Activated CD8-positive, alpha-beta memory T cell treated with anti-CD3 and anti-CD28 coated beads for 24 hours (primary cell): ENCODE measurements around the gene GADD45A.

Experiments
- DNase-seq: peaks from one replicate; pipeline ENCODE4 v3.0.0-alpha.2; 2020

Gene GADD45A

GRCh38 chr1:67672260-67672803 lies 12.7 kb upstream of the GADD45A start:
- DNase-seq = no peak

- DNase-seq = no peak
Measured at GRCh38 chr1:67673468-67674201, 11.4 kb upstream of the GADD45A start.

DNA sequence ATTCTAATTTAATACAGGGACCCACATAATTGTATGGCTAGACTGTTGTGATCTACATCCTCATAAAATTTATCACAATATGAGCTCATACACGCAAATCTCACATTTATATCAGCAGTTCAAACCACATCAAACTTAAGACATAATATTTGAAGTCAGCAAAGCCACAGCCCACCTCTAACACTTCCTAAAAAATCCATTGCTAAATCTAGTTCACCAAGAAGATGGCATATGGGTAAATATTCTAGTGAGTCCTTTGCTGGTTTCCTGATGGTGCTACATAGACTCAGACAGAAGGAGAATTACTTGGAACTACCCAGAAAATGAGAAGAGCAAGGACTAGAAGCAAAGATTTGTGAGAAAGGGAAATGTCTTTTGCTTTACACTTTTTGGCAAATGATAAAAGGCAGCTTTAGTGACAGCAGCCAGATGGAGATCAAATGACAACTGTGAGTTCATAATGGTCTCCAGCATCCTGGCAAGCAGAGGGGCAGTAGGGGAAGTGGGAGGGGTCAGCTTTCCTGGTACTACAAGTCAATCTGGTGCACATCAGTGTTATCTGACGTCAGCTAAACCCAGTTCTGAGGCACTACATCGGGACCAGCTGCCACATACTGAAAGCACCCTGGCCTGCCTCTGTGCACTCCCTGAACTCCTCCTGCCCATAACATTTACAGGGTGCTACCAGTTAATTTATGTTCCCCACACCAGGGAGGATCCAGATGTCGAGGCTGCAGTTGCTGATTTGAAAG lies 10.6 kb upstream of the GADD45A start:
- no peak for DNase-seq

DNA sequence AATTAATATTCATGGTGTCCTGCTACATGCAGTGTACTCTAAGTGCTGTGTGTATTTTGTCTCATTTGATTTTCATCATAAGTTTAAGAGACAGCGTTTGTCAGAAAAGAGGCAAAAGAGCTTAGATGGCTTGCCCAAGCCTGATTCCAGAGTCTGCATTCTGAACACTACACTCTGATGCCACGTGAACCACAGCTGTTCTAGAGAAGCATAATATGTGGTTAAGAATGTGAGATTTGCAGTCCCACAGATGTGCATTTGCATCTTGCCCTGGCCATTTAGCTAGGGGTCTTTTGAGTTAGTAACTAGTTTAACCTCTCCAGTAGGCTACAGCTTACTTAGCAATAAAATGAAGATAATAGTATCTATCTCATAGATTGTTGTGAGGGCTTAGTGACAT lies 9.2 kb upstream of the GADD45A start:
- DNase-seq = no peak

DNA sequence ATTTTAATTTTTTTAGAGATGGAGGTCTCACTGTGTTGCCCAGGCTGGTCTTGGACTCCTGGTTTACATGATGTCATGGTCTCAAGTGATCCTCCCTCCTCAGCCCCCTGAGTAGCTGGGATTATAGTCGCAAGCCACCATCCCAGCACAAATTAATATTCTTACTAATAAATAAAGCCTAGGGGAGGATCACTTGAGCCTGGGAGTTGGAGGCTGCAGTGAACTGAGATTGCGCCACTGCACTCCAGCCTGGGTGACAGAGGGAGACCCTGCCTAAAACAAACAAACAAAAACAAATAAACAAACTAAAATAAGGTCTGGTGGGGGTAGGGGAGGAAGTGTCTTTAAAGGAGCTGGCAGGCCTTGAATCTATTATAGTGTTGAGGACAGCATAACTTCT lies 8.7 kb upstream of the GADD45A start:
- no peak for DNase-seq

DNA sequence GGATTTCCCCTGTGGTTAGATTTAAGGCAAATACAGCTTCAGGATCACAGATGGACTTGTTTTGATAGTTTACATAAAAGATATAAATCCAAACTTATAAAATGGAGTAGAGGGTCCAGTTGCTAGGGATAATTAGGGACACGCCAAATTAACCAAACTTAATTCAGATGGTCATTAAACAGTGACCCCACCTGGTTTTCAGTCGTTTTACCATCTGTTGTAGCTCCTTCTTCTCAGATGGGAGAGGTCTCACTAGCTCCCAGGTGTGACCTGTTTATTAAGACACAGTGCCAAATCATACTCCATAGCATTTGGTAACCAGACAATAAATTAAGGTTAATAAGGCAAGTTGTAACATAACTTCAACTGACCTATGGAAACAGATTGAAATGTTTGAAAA lies 8.1 kb upstream of the GADD45A start:
- DNase-seq = no peak

DNA sequence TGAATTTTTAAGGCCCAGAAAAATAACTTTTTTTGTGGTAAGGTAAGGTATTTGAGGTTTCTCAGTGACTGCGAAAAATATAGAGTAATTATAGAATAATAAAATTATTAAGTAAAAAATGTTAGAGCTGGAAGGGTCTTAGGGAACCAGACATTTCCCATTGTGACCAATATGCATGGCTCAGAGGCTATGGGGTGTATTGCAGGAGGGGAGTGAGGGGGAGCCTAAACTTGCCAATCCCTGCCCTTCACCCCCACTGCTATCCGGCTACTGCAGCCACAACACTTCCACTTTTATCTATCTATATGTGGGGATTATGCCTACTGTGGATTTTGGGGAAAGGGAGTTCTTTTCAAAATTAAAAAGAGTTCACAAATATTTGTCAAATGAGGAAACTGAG lies 7.6 kb upstream of the GADD45A start:
- DNase-seq = no peak

DNA sequence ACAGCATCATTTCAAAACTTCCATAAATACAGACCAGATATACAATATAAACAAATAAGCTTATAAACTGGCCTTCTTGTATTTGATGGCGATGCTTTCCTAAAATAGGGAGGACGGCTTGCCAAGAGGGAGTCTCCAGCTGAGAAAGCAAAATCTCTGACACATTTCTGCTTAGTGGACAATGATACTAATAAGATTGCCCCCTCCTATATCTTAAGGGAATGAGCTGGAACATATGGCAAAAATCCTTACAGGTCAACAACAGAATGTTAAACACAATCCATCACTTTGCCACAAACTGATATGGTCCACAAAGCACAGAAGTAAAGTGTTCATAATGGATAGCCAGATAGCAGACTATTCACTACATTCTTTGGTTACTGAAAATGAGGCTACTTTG lies 7.1 kb upstream of the GADD45A start:
- DNase-seq = no peak

DNA sequence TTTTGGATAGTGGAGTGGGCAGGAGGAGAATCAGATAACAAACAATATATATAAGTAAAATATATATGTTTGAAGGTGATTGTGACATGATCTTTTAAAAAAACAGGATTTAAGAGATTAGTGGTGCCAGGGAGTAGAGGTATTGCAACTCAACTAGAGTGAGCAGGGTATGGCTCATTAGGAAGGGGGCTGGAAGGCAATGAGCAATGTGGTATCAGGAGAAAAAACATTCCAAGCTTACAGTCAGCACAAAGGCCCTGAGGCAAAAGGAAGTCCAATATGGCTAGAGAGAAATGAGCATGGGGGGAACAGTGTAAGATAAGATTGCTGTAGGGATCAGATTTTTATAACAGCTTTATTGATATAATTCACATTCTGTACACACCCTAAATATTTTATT lies 5.3 kb upstream of the GADD45A start:
- no peak for DNase-seq

GRCh38 chr1:67680486-67680885 lies 4.5 kb upstream of the GADD45A start:
- no peak for DNase-seq

DNA sequence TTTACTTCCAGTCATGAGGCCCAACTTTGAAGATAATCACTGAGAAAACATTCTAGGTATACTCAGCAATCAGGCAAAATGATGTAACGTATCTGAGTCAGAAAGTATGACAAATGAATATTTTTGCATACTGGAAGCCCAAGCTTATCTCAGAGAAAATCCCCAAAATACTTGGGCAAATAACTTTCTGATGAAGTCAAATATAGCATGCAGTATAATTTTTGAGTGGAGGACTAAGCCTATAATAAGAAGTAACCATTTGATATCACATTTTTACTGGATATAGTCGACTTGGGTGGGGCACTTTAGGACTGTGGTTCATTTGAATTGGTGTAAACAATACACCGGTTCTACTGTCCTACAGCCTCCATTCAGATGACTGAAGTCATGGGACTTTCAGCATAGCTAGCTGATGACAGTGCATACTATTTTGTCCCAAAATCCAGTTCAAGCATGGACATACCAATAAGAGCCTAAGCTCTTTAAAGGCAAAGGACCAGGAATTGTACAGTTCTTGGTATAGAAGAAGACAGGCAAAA lies 2.3 kb upstream of the GADD45A start:
- no peak for DNase-seq

DNA sequence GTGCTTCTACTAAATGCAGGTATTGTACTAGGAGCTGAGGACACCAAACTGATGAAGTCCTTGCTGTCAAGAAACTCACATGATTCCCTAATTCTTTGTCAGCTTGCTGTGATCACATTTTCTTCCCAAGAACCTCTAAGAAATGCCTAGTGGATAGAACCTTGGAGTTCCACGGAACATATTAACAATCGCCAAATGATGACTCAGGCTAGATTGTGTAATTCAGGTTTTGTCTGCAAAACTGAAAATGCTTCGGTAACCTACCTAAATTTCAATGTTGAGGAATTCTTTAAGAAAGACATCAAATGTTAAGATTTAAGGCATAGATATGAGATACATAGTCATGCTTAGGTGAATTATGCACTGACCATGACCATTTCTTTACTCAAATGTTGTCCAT lies 1.7 kb upstream of the GADD45A start:
- DNase-seq = no peak

GRCh38 chr1:67683766-67684525 lies 1.1 kb upstream of the GADD45A start:
- peak; percentile 79 for DNase-seq

- no peak for DNase-seq
Measured at GRCh38 chr1:67684526-67685066, 405 bp upstream of the GADD45A start.

GRCh38 chr1:67685558-67686266 lies 711 bp downstream of the GADD45A start:
- DNase-seq = peak; percentile 84

DNA sequence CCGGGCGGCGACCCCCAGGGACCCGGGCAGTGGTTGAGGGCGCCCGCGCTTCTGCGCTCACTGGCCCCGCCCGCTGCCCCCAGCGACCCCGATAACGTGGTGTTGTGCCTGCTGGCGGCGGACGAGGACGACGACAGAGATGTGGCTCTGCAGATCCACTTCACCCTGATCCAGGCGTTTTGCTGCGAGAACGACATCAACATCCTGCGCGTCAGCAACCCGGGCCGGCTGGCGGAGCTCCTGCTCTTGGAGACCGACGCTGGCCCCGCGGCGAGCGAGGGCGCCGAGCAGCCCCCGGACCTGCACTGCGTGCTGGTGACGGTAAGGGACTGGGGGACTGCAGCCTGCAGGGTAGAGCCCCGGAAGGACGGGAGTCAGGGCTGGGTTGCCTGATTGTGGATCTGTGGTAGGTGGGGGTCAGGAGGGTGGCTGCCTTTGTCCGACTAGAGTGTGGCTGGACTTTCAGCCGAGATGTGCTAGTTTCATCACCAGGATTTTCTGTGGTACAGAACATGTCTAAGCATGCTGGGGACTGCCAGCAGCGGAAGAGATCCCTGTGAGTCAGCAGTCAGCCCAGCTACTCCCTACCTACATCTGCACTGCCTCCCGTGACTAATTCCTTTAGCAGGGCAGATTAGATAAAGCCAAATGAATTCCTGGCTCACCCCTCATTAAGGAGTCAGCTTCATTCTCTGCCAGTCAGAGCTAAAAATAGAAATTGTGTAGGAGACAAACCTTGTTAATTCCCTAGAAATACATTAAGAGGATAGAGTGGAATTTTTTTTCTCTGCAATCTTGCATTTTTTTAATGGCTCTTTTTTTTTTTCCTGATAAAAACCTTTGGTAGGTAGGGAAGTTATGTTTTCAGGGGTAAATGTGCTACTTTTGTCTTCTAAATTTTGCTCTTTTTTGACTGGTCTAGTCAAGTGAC lies 1.5 kb downstream of the GADD45A start:
- peak; percentile 80 for DNase-seq

GRCh38 chr1:67687198-67687545 lies 2.2 kb downstream of the GADD45A start:
- DNase-seq = no peak

DNA sequence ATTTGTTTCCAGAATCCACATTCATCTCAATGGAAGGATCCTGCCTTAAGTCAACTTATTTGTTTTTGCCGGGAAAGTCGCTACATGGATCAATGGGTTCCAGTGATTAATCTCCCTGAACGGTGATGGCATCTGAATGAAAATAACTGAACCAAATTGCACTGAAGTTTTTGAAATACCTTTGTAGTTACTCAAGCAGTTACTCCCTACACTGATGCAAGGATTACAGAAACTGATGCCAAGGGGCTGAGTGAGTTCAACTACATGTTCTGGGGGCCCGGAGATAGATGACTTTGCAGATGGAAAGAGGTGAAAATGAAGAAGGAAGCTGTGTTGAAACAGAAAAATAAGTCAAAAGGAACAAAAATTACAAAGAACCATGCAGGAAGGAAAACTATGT lies 2.6 kb downstream of the GADD45A start:
- no peak for DNase-seq

GRCh38 chr1:67688526-67689219 lies 3.7 kb downstream of the GADD45A start:
- DNase-seq = no peak

DNA sequence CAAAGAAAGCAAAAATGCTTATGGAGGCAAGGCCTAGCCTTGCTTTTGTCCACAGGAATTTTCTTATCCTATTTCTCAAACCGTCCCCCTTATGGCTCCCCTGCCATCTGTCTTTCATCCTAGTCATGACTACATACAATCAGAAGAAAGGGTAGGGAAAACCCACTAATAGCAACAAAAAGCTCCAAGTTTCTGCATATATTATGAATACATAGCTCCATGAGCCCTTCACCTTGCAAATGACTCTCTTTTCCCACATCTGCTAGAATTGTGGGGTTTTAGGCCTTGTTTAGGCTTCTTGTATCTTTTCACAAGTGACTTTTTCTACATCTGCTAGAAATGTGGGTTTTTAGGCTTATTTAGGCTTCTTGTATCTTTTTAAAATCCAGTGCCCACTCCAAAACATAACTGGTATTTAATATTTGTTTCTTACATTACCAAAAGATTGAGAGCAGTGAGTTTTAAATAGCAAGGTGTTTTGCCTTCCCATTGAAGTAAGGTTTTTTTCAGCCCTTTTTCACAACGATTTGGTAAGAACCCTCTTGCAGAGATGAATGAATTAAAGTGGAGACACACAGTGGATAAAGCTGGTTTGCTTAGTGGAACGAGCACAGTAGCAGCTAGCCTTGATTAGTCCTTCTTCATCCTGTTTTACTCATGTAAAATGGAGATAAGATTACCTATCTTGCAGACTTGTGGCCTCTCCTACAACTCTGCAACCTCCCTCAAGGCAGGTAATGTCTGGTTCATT lies 4.4 kb downstream of the GADD45A start:
- DNase-seq = no peak
